ENCODE results near the gene SRRM3. TPM values are rescaled to one million over a fixed set of nuclear protein-coding genes. Genes with fewer than 3 reads are reported as not detected.

SRRM3 gene
- total and polyA plus RNA-seq, 9 of the 15 experiments (the other 6 are each of a cell fraction or from before 2014, with no cell fraction given), result 0.04 to 0.91 (median 0.46) TPM; not detected in 2

DNA sequence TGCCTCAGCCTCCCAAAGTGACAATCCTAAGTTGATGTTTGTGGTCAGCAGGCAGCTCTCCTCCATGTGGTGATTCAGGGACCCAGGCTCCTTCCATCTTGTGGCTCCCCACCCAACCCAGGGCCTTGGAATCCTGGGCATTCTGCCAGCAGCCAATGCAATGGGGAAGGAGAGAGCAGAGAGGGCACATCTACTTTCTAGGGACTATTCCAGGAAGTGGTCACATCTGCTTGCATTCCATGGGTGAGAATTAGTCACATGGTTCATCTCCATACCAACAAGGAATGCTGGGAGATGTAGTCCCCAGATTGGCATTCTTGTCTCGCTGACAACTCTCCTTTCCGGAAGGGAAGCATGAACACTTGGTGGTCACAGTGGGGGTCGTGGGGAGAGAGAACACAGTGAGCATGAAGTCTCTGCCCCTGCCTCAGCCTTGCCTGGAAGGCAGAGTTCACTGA lies 9.9 kb upstream of the SRRM3 start:
- Histone ChIP-seq H3K79me2 (ENCODE audit: control insufficient read depth, insufficient read depth, low read length) (no peaks in the 10 kb centered on the region), H3K27me3 (ENCODE audit: control insufficient read depth in 2 of 2, insufficient read depth in 2 of 2, low read length in 2 of 2) (peaks cover 23 to 47% of the 10 kb centered on the region in 2 experiments), H3K9me3 (replicated peaks; ENCODE audit: control insufficient read depth, insufficient read depth, low read depth, low read length) (0 out of 2 replicates have a peak, but pooled peaks cover 6% of the 10 kb centered on the region), H3K36me3 (ENCODE audit: control insufficient read depth, insufficient read depth, low read length) (no peaks in the 10 kb centered on the region), H3K4me2 (ENCODE audit: insufficient read depth, low read length) (no peak overlapping the region), H3K4me1 (replicated peaks in 1 of 2; ENCODE audit: control insufficient read depth in 2 of 2, insufficient read depth in 2 of 2, low read length in 2 of 2) (no peaks in the 10 kb centered on the region), H2AFZ (ENCODE audit: low read depth, low read length) (peak overlapping the region; percentile 22; the same call in 1 of the 2 replicates), H3K9ac (ENCODE audit: insufficient read depth in 1 of 2, low read depth in 2 of 2, low read length in 2 of 2) (no peak overlapping the region), H4K20me1 (replicated peaks; ENCODE audit: control insufficient read depth, insufficient read depth, low read length) (no peaks in the 10 kb centered on the region), H3K4me3 (no peak overlapping the region), H3K27ac (ENCODE audit: extremely low read depth, low read depth, low read length) (no peak overlapping the region), H3K9me1 (ENCODE audit: control insufficient read depth, insufficient read depth, low read length) (no peaks in the 10 kb centered on the region)
- DNase-seq (ENCODE audit: extremely low read depth in 1 of 4, low spot score in 3 of 4) (peak; percentile 56 to 72 (median 64)), FAIRE-seq (peak; percentile 97), ATAC-seq (peak; percentile 89)
- in situ Hi-C loops (cut with MboI) (no loop called here), intact Hi-C loops (cut with micrococcal nuclease) (no loop called here)
- WGBS (ENCODE audit: insufficient coverage, low coverage, missing lambda C conversion rate), result 7% methylated on average over 3 of the region's 3 CpGs
- POLR2A ChIA-PET, result no interaction called here
- no TSS peak for BruUV-seq (replicated peaks)
- CTCF ChIA-PET (ENCODE audit: low intra/inter-chr PET ratio), result no interaction called here
- TF ChIP-seq PRMT5 (CRISPR knock-in tag; IDR thresholded peaks at IDR 0.05) (no peak), ILK (tag; IDR thresholded peaks at IDR 0.05; ENCODE audit: borderline replicate concordance, low read depth) (no peak), SRSF9 (IDR thresholded peaks at IDR 0.05; ENCODE audit: borderline replicate concordance, low read depth, low read length) (no peak), ZNF165 (CRISPR knock-in tag; IDR thresholded peaks at IDR 0.05; ENCODE audit: borderline replicate concordance) (no peak), POLR2AphosphoS2 (IDR thresholded peaks at IDR 0.05; ENCODE audit: low read length) (no peak), NR2C2 (CRISPR knock-in tag; IDR thresholded peaks at IDR 0.05) (no peak), NR2C2 (tag; IDR thresholded peaks at IDR 0.05) (no peak), MCM5 (IDR thresholded peaks at IDR 0.05; ENCODE audit: low read depth) (no peak), LEF1 (IDR thresholded peaks at IDR 0.05) (no peak), TRIM28 (IDR thresholded peaks at IDR 0.05) (peak; percentile 73; the same call in 1 of the 2 replicates), RAD51 (IDR thresholded peaks at IDR 0.05; ENCODE audit: borderline replicate concordance, low read depth) (peak; percentile 77), RB1 (IDR thresholded peaks at IDR 0.05; ENCODE audit: low read depth) (no peak), NR4A1 (CRISPR knock-in tag; IDR thresholded peaks at IDR 0.05) (no peak), NR4A1 (tag; IDR thresholded peaks at IDR 0.05) (no peak), MCM2 (IDR thresholded peaks at IDR 0.05; ENCODE audit: low read depth) (no peak), EZH2 (IDR thresholded peaks at IDR 0.05; ENCODE audit: borderline replicate concordance, low read depth, low read length) (no peak)
- TF ChIP-seq, protein P1, sequence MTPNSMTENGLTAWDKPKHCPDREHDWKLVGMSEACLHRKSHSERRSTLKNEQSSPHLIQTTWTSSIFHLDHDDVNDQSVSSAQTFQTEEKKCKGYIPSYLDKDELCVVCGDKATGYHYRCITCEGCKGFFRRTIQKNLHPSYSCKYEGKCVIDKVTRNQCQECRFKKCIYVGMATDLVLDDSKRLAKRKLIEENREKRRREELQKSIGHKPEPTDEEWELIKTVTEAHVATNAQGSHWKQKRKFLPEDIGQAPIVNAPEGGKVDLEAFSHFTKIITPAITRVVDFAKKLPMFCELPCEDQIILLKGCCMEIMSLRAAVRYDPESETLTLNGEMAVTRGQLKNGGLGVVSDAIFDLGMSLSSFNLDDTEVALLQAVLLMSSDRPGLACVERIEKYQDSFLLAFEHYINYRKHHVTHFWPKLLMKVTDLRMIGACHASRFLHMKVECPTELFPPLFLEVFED (CRISPR knock-in tag; conservative IDR thresholded peaks at IDR 0.05), result no peak
- TF ChIP-seq, protein P2, sequence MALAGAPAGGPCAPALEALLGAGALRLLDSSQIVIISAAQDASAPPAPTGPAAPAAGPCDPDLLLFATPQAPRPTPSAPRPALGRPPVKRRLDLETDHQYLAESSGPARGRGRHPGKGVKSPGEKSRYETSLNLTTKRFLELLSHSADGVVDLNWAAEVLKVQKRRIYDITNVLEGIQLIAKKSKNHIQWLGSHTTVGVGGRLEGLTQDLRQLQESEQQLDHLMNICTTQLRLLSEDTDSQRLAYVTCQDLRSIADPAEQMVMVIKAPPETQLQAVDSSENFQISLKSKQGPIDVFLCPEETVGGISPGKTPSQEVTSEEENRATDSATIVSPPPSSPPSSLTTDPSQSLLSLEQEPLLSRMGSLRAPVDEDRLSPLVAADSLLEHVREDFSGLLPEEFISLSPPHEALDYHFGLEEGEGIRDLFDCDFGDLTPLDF (CRISPR knock-in tag; IDR thresholded peaks at IDR 0.05), result no peak
- TF ChIP-seq, protein P3, sequence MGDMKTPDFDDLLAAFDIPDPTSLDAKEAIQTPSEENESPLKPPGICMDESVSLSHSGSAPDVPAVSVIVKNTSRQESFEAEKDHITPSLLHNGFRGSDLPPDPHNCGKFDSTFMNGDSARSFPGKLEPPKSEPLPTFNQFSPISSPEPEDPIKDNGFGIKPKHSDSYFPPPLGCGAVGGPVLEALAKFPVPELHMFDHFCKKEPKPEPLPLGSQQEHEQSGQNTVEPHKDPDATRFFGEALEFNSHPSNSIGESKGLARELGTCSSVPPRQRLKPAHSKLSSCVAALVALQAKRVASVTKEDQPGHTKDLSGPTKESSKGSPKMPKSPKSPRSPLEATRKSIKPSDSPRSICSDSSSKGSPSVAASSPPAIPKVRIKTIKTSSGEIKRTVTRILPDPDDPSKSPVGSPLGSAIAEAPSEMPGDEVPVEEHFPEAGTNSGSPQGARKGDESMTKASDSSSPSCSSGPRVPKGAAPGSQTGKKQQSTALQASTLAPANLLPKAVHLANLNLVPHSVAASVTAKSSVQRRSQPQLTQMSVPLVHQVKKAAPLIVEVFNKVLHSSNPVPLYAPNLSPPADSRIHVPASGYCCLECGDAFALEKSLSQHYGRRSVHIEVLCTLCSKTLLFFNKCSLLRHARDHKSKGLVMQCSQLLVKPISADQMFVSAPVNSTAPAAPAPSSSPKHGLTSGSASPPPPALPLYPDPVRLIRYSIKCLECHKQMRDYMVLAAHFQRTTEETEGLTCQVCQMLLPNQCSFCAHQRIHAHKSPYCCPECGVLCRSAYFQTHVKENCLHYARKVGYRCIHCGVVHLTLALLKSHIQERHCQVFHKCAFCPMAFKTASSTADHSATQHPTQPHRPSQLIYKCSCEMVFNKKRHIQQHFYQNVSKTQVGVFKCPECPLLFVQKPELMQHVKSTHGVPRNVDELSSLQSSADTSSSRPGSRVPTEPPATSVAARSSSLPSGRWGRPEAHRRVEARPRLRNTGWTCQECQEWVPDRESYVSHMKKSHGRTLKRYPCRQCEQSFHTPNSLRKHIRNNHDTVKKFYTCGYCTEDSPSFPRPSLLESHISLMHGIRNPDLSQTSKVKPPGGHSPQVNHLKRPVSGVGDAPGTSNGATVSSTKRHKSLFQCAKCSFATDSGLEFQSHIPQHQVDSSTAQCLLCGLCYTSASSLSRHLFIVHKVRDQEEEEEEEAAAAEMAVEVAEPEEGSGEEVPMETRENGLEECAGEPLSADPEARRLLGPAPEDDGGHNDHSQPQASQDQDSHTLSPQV (IDR thresholded peaks at IDR 0.05), result no peak

All from K562 (cell line).